K562 (cell line): ENCODE results near the gene CCSER2. TPM values are rescaled to one million over a fixed set of nuclear protein-coding genes. Genes with fewer than 3 reads are reported as not detected.

Experiments used
- KLF10 ChIP-seq: fragments of 250-450 bp; sonication (Bioruptor Pico); IDR thresholded peaks from 2 replicates; pipeline ENCODE4 v1.6.1; 2021; ENCODE audit warnings: matching md5 sums
- ZNF407 ChIP-seq: fragments of 450-650 bp; IDR thresholded peaks from 2 replicates; pipeline ENCODE4 v1.6.1; 2016; ENCODE audit warnings: low read depth
- polyA plus RNA-seq, 8 experiments: library from polyadenylated mRNA; depleted of rRNA in 4 of 8; stranded (reverse) in 5 of 8; unstranded in 3 of 8; fragments of >200 nt; fragmentation: Nextera tagmentation in 2 of 8; fragmentation: Illumina TruSeq in 1 of 8; extraction: Ambion mirVana in 2 of 8; extraction: Trizol in 1 of 8; gene quantifications; 2 replicates each; pipeline versions ENCODE4 v1.2.1 to v1.2.3, GENCODE V29; 2011 to 2014; ENCODE audit warnings: inconsistent platforms in 1 of 8, missing spikeins in 1 of 8
- total RNA-seq, 7 experiments: library from RNA; depleted of rRNA in 6 of 7; stranded (reverse); fragments of >200 nt in 6 of 7; fragmentation: Illumina TruSeq in 2 of 7; extraction: Trizol in 2 of 7; gene quantifications; 2 replicates each; pipeline versions ENCODE4 v1.2.1 to v1.2.3, GENCODE V29; 2011 to 2021; ENCODE audit warnings: low replicate concordance in 1 of 7

The CCSER2 gene
- total and polyA plus RNA-seq, 9 of the 15 experiments (the other 6 are each of a cell fraction or from before 2014, with no cell fraction given), result 2.7 to 15.1 (median 9.7) TPM

GRCh38 chr10:84331091-84331490, 2.7 kb downstream of the CCSER2 start (continued):
- no peak for TF ChIP-seq ZNF407
- TF ChIP-seq KLF10 (CRISPR knock-in tag), result no peak
